GM21423 (cell line): ENCODE measurements around the gene ARHGAP9.

ENCODE experiments used
- ATAC-seq: cut with Tn5 transposase; IDR thresholded peaks from one replicate; pipeline ENCODE4 v1.9.1; 2021; ENCODE audit warnings: mild to moderate bottlenecking, moderate library complexity; ENCODE audit not compliant: unreplicated experiment

ARHGAP9 gene

GRCh38 chr12:57473886-57474285 is 5.8 kb downstream of the ARHGAP9 start:
- ATAC-seq = no peak

GRCh38 chr12:57473392-57473791 is 6.3 kb downstream of the ARHGAP9 start:
- ATAC-seq = no peak

- ATAC-seq = no peak
Observed at GRCh38 chr12:57472391-57472790, 7.3 kb downstream of the ARHGAP9 start.

- ATAC-seq = no peak
Observed at GRCh38 chr12:57471661-57472060, 8.0 kb downstream of the ARHGAP9 start.

GRCh38 chr12:57470970-57471656 is 8.6 kb downstream of the ARHGAP9 start:
- ATAC-seq = no peak

GRCh38 chr12:57470286-57470969 is 9.2 kb downstream of the ARHGAP9 start:
- no peak for ATAC-seq

- no peak for ATAC-seq
Observed at GRCh38 chr12:57469296-57470164, 10.1 kb downstream of the ARHGAP9 start.

- ATAC-seq = no peak
Observed at GRCh38 chr12:57467915-57468314, 11.8 kb downstream of the ARHGAP9 start.

- no peak for ATAC-seq
Observed at GRCh38 chr12:57467212-57467874, 12.3 kb downstream of the ARHGAP9 start.

GRCh38 chr12:57465747-57466505 is 13.7 kb downstream of the ARHGAP9 start:
- ATAC-seq = no peak

GRCh38 chr12:57465030-57465746 is 14.5 kb downstream of the ARHGAP9 start:
- no peak for ATAC-seq

GRCh38 chr12:57464569-57464968 is 15.1 kb downstream of the ARHGAP9 start:
- ATAC-seq = no peak

GRCh38 chr12:57462912-57463253 is 16.8 kb downstream of the ARHGAP9 start:
- ATAC-seq = no peak

GRCh38 chr12:57462251-57462911 is 17.3 kb downstream of the ARHGAP9 start:
- peak; percentile 68 for ATAC-seq

- no peak for ATAC-seq
Observed at GRCh38 chr12:57461917-57462250, 17.8 kb downstream of the ARHGAP9 start.

GRCh38 chr12:57461276-57461916 is 18.3 kb downstream of the ARHGAP9 start:
- no peak for ATAC-seq

GRCh38 chr12:57460841-57461275 is 18.8 kb downstream of the ARHGAP9 start:
- no peak for ATAC-seq

GRCh38 chr12:57460468-57460784 is 19.2 kb downstream of the ARHGAP9 start:
- ATAC-seq = no peak
